KMS-11 (cell line): Measurements from ENCODE around the gene LRRC4.

Experiments
- H2AFZ ChIP-seq: fragments of 200-600 bp; sonication (generic); 2 replicates; pipeline ENCODE4 v1.6.1; 2016; ENCODE audit warnings: antibody characterized with exemption, mixed run types, low read depth
- H3K27ac ChIP-seq: fragments of 200-600 bp; sonication (generic); 2 replicates; pipeline ENCODE4 v1.6.1; 2016; ENCODE audit warnings: mild to moderate bottlenecking, mixed run types
- H3K27me3 ChIP-seq: fragments of 200-600 bp; sonication (generic); 2 replicates; pipeline ENCODE4 v1.6.1; 2017; ENCODE audit warnings: mild to moderate bottlenecking, low read depth, mixed run types, moderate library complexity; ENCODE audit not compliant: insufficient read depth
- H3K36me3 ChIP-seq: fragments of 200-600 bp; sonication (generic); 2 replicates; pipeline ENCODE4 v1.6.1; 2017; ENCODE audit warnings: mild to moderate bottlenecking, mixed run types; ENCODE audit not compliant: insufficient read depth
- H3K4me1 ChIP-seq: fragments of 200-600 bp; sonication (generic); 2 replicates; pipeline ENCODE4 v1.6.1; 2016; ENCODE audit warnings: mild to moderate bottlenecking, low read depth, mixed run types; ENCODE audit not compliant: poor library complexity, severe bottlenecking
- H3K4me2 ChIP-seq: fragments of 200-600 bp; sonication (generic); 2 replicates; pipeline ENCODE4 v1.7.0; 2016; ENCODE audit warnings: mild to moderate bottlenecking, mixed run types
- H3K4me3 ChIP-seq: fragments of 200-600 bp; sonication (generic); IDR thresholded peaks from 2 replicates; pipeline ENCODE4 v1.6.1; 2017; ENCODE audit warnings: low read depth, low read length, mixed read lengths; ENCODE audit not compliant: insufficient read depth
- H3K79me2 ChIP-seq: fragments of 200-600 bp; sonication (generic); 2 replicates; pipeline ENCODE4 v1.6.1; 2016; ENCODE audit warnings: low read depth, mixed run types; ENCODE audit not compliant: insufficient read depth
- H3K9ac ChIP-seq: fragments of 200-600 bp; sonication (generic); 2 replicates; pipeline ENCODE4 v1.6.1; 2016; ENCODE audit warnings: mild to moderate bottlenecking, mixed run types
- H4K20me1 ChIP-seq: fragments of 200-600 bp; sonication (generic); 2 replicates; pipeline ENCODE4 v1.6.1; 2016; ENCODE audit warnings: mild to moderate bottlenecking, mixed run types; ENCODE audit not compliant: insufficient read depth
- TF ChIP-seq, protein P1 (sequence below): fragments of 200-600 bp; sonication (generic); conservative IDR thresholded peaks from 2 replicates; pipeline ENCODE4 v1.6.1; 2017; ENCODE audit warnings: low read depth, mild to moderate bottlenecking, antibody characterized with exemption, low read length, moderate library complexity, mixed read lengths

The LRRC4 gene

DNA sequence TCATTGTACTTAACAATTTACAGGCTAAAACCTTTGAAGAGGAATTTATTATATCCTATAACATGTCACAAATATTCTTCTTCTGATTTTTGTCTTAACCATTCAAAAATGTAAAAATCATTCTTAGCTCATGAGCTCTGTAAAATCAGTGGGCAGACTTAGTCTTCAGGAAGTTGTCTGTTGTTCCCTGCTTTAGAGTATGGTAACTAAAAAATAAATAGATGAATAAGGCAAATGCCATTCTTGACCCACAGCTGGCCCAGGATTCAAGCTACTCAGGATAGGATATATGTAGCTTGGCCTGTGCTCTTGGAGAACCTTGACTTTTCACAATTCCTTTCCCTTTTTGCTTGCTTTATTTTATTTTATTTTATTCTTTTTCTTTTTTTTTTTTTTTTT is 51.5 kb downstream of the LRRC4 start:
- Histone ChIP-seq H3K9ac (no peak overlapping the region), H3K27ac (no peak overlapping the region), H3K4me1 (no peaks in the 10 kb centered on the region), H3K27me3 (no peaks in the 10 kb centered on the region), H3K36me3 (peaks cover 9% of the 10 kb centered on the region; the same call in 1 of the 2 replicates), H2AFZ (no peak overlapping the region), H3K79me2 (no peaks in the 10 kb centered on the region), H3K4me2 (no peak overlapping the region), H4K20me1 (no peaks in the 10 kb centered on the region), H3K4me3 (no peak overlapping the region)
- TF ChIP-seq, protein P1, sequence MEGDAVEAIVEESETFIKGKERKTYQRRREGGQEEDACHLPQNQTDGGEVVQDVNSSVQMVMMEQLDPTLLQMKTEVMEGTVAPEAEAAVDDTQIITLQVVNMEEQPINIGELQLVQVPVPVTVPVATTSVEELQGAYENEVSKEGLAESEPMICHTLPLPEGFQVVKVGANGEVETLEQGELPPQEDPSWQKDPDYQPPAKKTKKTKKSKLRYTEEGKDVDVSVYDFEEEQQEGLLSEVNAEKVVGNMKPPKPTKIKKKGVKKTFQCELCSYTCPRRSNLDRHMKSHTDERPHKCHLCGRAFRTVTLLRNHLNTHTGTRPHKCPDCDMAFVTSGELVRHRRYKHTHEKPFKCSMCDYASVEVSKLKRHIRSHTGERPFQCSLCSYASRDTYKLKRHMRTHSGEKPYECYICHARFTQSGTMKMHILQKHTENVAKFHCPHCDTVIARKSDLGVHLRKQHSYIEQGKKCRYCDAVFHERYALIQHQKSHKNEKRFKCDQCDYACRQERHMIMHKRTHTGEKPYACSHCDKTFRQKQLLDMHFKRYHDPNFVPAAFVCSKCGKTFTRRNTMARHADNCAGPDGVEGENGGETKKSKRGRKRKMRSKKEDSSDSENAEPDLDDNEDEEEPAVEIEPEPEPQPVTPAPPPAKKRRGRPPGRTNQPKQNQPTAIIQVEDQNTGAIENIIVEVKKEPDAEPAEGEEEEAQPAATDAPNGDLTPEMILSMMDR, result no peak

DNA sequence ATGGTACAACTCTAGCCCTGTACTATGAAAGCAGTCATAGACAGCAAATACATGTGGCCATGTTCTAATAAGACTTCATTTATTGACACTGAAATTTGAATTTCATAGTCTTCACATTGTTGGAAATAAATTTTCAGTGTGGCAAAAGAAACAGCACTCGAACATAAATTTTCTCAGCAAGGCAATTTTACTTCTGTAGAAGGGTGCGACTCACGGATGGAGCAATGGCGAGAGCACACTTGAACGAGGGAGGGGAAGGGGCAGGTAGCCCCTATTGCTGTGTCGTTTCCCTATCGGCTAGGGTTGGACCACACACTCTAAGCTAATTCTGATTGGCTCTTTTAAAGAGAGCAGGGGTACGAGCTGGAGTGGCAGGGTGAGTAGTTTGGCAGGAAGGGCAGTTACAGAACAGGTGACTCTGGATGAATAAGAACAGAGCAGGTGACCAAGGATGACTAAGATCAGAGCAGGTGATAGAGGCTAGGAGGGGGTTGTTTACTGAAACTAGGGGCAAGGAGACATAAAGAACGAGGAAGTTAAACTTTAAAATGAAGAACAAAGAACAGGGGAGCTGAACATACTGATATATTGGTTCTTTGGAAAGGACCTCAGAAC is 52.0 kb downstream of the LRRC4 start:
- H3K4me1 ChIP-seq, result no peaks in the 10 kb centered on the region
- H3K27ac ChIP-seq, result no peak overlapping the region
- H3K27me3 ChIP-seq, result no peaks in the 10 kb centered on the region
- no peaks in the 10 kb centered on the region for H3K79me2 ChIP-seq
- H4K20me1 ChIP-seq, result no peaks in the 10 kb centered on the region
- no peak overlapping the region for H2AFZ ChIP-seq
- no peak overlapping the region for H3K4me2 ChIP-seq
- no peak overlapping the region for H3K4me3 ChIP-seq
- TF ChIP-seq, protein P1, result no peak
- H3K36me3 ChIP-seq, result peaks cover 9% of the 10 kb centered on the region; the same call in 1 of the 2 replicates
- no peak overlapping the region for H3K9ac ChIP-seq

DNA sequence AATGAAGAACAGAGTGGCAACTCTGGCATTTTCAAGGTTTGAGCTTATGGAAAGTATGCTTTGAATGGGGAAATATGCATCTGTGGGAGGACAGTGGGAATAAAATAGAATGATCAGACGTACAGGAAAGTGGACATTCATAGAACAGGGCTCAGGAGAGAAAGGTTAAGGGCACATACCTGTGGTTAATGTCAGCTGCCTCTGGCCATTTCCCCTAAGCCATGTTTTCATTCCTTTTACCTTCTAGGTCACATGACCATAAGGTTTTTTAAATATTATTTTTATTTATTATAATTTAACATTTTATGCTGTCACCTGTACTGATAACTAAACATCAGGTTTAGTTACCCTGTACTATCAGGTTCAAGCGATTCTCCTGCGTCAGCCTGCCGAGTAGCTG is 52.8 kb downstream of the LRRC4 start:
- H3K27ac ChIP-seq, result no peak overlapping the region
- TF ChIP-seq, protein P1, result no peak

More for the DNA sequence above, 52.8 kb downstream of the LRRC4 start:
- H3K27me3 ChIP-seq, result no peaks in the 10 kb centered on the region
- H3K79me2 ChIP-seq, result no peaks in the 10 kb centered on the region
- H3K4me1 ChIP-seq, result no peaks in the 10 kb centered on the region
- no peak overlapping the region for H3K9ac ChIP-seq
- no peak overlapping the region for H2AFZ ChIP-seq
- no peak overlapping the region for H3K4me2 ChIP-seq
- H3K36me3 ChIP-seq, result peaks cover 9% of the 10 kb centered on the region; the same call in 1 of the 2 replicates
- H4K20me1 ChIP-seq, result no peaks in the 10 kb centered on the region
- H3K4me3 ChIP-seq, result no peak overlapping the region
